ENCODE results near the gene SPACA7. TPM values are rescaled to one million over a fixed set of nuclear protein-coding genes. Genes with fewer than 3 reads are reported as not detected.

SPACA7 gene
- total RNA-seq, 2 experiments from 2014 or later, result not detected

GRCh38 chr13:112342841-112343361 lies 33.3 kb upstream of the SPACA7 start:
- Histone ChIP-seq H3K9me3 (ENCODE audit: control insufficient read depth in 1 of 2, insufficient read depth in 1 of 2, low read length in 2 of 2) (peaks cover 0 to 37% of the 10 kb centered on the region in 2 experiments), H3K36me3 (ENCODE audit: insufficient read depth, low read length) (no peaks in the 10 kb centered on the region), H3K4me1 (ENCODE audit: insufficient read depth, low read length) (no peaks in the 10 kb centered on the region), H3K27ac (ENCODE audit: low read depth in 1 of 2, low read length in 2 of 2) (no peak overlapping the region), H3K4me3 (ENCODE audit: low read length) (no peak overlapping the region), H3K27me3 (ENCODE audit: control insufficient read depth in 1 of 2, insufficient read depth in 2 of 2, low read length in 2 of 2) (peaks cover 19 to 20% of the 10 kb centered on the region in 2 experiments)
- intact Hi-C loops (cut with DNase I, micrococcal nuclease), result no loop called here
- ChIA-PET POLR2A (no interaction called here), CTCF (no interaction called here)
- no peaks in the 10 kb centered on the region for H3K4me1 Mint-ChIP-seq (ENCODE audit: low read depth)
- TF ChIP-seq CTCF (IDR thresholded peaks at IDR 0.05), result no peak
- no peak overlapping the region for H3K27ac Mint-ChIP-seq
- peaks cover 58% of the 10 kb centered on the region for H3K27me3 Mint-ChIP-seq
- H3K36me3 Mint-ChIP-seq (ENCODE audit: low read depth), result no peaks in the 10 kb centered on the region
- ATAC-seq (ENCODE audit: poor library complexity) (no peak), DNase-seq (no peak)
- H3K9me3 Mint-ChIP-seq, result no peaks in the 10 kb centered on the region
- no peak overlapping the region for H3K4me3 Mint-ChIP-seq

- H3K4me1 Mint-ChIP-seq (ENCODE audit: low read depth), result no peaks in the 10 kb centered on the region
- H3K27ac Mint-ChIP-seq, result no peak overlapping the region
- no peaks in the 10 kb centered on the region for H3K9me3 Mint-ChIP-seq
- ChIA-PET CTCF (no interaction called here), POLR2A (no interaction called here)
- H3K27me3 ChIP-seq (ENCODE audit: control insufficient read depth in 1 of 2, insufficient read depth in 2 of 2, low read length in 2 of 2), result peaks cover 24 to 25% of the 10 kb centered on the region in 2 experiments
- H3K4me1 ChIP-seq (ENCODE audit: insufficient read depth, low read length), result no peaks in the 10 kb centered on the region
- no peak overlapping the region for H3K27ac ChIP-seq (ENCODE audit: low read depth in 1 of 2, low read length in 2 of 2)
- intact Hi-C loops (cut with DNase I, micrococcal nuclease), result no loop called here
- DNase-seq (no peak), ATAC-seq (ENCODE audit: poor library complexity) (no peak)
- peaks cover 0 to 32% of the 10 kb centered on the region in 2 experiments for H3K9me3 ChIP-seq (ENCODE audit: control insufficient read depth in 1 of 2, insufficient read depth in 1 of 2, low read length in 2 of 2)
- no peak overlapping the region for H3K4me3 Mint-ChIP-seq
- TF ChIP-seq CTCF (IDR thresholded peaks at IDR 0.05), result no peak
- H3K4me3 ChIP-seq (ENCODE audit: low read length), result no peak overlapping the region
- no peaks in the 10 kb centered on the region for H3K36me3 ChIP-seq (ENCODE audit: insufficient read depth, low read length)
- H3K36me3 Mint-ChIP-seq (ENCODE audit: low read depth), result no peaks in the 10 kb centered on the region
- H3K27me3 Mint-ChIP-seq, result peaks cover 65% of the 10 kb centered on the region
These were observed 32.6 kb upstream of the SPACA7 start for GRCh38 chr13:112343591-112343990.

DNA sequence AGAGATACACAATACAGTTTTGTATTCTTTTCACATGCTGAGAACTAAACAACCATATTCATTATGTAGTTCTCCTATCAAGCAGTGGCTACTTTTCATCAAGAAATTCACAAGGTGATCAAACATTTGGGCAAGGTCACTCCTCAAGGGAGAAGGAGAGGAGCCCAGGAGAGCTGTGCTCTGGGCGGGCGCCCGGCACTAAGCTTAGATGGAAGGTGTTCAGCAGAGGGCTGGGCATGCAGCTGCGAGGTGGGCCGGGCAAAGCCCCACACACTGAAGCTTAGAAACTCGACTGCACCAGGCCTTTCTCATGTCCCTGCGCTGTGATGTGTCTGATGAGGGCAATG lies 30.4 kb upstream of the SPACA7 start:
- DNase-seq, result no peak
- Histone ChIP-seq H3K27me3 (ENCODE audit: control insufficient read depth in 1 of 2, insufficient read depth in 2 of 2, low read length in 2 of 2) (peaks cover 24 to 27% of the 10 kb centered on the region in 2 experiments), H3K4me1 (ENCODE audit: insufficient read depth, low read length) (no peaks in the 10 kb centered on the region), H3K4me3 (ENCODE audit: low read length) (no peak overlapping the region), H3K27ac (ENCODE audit: low read depth in 1 of 2, low read length in 2 of 2) (no peak overlapping the region), H3K9me3 (ENCODE audit: control insufficient read depth in 1 of 2, insufficient read depth in 1 of 2, low read length in 2 of 2) (peaks cover 0 to 46% of the 10 kb centered on the region in 2 experiments), H3K36me3 (ENCODE audit: insufficient read depth, low read length) (no peaks in the 10 kb centered on the region)
- no peak overlapping the region for H3K4me3 Mint-ChIP-seq
- ATAC-seq (ENCODE audit: poor library complexity), result no peak
- CTCF ChIA-PET, result no interaction called here
- no peaks in the 10 kb centered on the region for H3K4me1 Mint-ChIP-seq (ENCODE audit: low read depth)
- POLR2A ChIA-PET, result no interaction called here
- no peaks in the 10 kb centered on the region for H3K36me3 Mint-ChIP-seq (ENCODE audit: low read depth)
- peaks cover 64% of the 10 kb centered on the region for H3K27me3 Mint-ChIP-seq
- no peaks in the 10 kb centered on the region for H3K9me3 Mint-ChIP-seq
- TF ChIP-seq CTCF (IDR thresholded peaks at IDR 0.05), result no peak
- H3K27ac Mint-ChIP-seq, result no peak overlapping the region
- intact Hi-C loops (cut with DNase I, micrococcal nuclease), result no loop called here
